Activated effector memory CD4-positive, alpha-beta T cell treated with anti-CD3 and anti-CD28 coated beads, Interleukin-2, amount 50 U/mL, for 16 hours (primary cell): Measurements from ENCODE around the gene ARHGEF2.
A peak's percentile ranks its signal among the peaks of the same experiment; 100 is the strongest.
"Not testable (repeated sequence)": the region's sequence is repeated elsewhere in the genome, so short reads cannot be mapped to it uniquely, and the experiment has no call there.

Experiments
- DNase-seq: peaks from one replicate; pipeline ENCODE4 v3.0.0-alpha.2; 2020

ARHGEF2 gene

GRCh38 chr1:155989242-155990004, 11.1 kb upstream of the ARHGEF2 start:
- DNase-seq, result peak; percentile 90

GRCh38 chr1:155984903-155985645, 6.7 kb upstream of the ARHGEF2 start:
- DNase-seq, result not testable (repeated sequence)

DNA sequence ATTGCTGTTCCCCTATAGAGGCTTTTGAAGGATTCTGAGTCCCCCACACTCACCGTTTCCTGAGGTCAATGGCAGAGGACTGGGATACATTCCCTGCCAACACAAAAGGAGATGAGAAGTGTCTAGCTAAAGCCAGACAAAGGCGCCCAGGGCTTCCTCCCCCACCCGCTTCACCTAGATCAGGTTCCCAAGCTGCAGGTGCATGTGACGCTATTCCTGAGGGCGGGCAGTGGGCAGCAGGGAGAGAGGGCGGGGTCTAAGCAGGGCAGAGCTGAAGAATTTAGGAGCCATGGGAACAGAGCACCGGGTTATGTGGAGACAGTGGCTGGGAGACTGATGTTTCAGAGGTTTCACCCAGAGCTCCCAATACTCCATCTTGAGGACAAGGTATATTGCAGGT, 6.0 kb upstream of the ARHGEF2 start:
- DNase-seq, result no peak

DNA sequence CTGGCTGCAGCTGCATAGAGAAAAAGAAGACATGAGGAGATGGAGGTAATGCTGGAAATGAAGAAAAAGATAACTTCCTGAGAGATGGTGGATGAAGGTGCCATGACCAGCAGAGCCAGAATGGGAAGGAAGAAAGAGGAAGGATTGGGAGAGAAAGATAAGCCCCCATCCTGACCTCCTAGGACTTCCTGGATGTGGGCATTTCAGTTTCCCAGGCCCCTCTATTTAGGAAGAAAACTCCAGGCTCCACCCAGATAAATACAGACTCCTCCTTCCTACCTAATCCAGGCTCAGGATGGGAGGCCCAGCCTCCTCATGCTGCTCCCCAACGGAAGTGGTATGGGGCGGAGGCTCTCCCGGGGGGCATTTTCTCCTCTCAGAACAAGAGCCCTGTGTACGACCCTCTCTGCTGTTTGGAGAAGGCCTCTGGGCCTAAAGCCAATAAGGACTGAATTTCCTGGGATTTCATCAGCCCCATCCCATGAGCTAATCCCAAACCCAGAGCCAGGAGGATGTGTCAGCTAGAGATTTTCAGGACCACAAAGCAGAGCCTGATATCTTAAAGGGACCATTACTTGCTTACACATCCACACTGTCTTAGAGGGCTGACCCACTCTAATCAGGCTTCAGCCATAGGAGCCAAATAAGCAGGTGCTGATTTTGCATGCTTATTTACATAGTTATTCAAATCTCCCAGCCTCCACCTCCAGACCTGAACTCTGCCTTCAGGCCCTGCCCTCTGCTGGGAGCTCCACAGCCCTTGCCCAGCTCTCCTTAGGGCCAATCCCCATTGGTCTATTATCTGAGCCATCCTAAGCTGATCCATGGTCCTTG, 5.1 kb upstream of the ARHGEF2 start:
- DNase-seq, result no peak

DNA sequence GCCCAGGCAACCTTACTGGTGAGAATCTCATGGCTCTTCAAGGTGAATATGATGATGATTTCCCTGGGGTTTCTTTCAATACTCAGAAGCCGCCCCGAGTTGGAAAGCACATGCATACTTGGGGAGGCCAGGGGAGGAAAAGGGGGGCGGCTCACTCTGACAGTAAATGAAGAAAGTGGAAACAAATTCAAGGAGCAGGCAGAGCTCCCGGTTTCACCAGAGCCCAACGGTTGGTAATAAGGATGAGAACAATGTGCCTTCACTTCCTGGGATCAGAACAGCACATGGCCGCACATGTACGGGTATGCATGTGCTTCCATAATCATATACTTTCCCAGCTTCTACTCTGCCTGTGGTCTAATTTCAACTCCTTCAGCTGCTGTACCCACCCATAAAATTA, 3.8 kb upstream of the ARHGEF2 start:
- DNase-seq, result no peak

DNA sequence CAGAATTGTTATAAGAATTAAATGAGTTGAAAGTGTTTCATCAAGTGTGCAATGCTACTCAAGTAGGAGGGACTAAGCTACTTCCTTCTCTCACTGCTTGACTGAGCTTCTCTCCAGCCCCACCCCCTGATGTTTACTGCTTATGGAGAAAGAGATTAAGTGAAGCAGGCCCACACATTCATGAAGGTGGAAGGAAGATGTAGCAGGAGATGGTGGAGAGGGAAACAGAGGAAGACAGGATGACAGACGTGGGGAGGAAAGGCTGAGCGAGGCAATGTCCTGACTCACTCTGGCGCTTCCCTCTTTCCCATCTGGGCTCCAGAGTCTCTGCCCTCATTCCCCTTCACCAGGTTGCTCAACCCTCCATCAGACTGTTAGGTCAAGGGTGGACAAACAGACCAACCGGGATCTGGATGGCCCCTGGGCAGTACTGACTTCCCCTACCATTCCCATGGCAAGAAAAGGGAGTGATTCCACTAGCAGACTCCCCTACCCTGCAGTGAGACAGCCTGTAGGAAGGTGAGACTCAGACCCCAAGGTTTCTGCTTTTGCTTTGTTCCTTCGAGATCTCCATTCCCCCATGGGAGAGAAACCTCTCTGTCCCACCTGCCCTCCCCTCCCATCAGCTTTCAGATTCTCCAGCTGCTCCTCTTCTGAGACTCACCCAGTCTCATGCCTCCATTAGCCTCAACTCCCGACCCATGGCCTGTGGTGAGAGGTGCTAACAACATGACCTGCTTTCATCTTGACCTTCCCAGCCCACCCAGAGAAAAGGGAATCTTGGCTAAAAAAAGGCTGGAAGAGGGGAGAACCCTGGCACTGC, 3.1 kb upstream of the ARHGEF2 start:
- peak; percentile 71 for DNase-seq

DNA sequence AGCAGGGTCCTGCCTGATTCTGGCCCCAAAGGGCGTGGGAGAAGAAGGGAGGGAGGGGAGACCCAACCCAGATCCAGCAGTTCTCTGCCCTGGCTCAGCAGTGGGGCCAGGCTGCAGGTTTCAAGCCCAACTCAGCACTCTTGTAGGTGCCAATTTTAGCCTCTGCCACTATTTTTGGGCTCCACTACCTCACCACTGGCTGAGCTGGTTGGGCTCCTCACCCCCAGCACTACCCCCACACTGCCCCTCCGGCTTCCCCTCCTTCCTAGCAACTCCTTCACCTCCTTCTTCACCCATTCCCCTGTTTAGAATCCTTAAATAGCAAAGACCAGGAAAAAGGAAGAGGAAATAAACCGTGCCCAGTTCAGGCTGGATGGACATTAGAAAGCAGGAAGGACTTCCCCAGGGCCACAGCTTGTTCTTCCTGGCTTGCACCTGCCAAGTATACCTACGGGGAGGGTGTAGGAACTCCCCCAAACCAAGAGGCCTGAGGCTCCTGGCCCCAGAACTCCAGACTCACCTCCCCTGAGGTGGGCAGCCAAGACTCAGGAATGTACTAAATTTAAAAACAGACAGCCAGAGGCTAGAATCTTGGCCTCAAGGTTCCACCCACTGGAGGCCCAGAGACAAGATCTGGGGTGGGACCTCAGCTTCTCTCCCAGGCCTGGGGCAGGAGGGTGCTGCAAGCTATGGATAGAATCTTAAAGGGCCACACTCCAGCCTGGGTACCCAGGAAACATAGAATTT, 1.4 kb upstream of the ARHGEF2 start:
- no peak for DNase-seq

DNA sequence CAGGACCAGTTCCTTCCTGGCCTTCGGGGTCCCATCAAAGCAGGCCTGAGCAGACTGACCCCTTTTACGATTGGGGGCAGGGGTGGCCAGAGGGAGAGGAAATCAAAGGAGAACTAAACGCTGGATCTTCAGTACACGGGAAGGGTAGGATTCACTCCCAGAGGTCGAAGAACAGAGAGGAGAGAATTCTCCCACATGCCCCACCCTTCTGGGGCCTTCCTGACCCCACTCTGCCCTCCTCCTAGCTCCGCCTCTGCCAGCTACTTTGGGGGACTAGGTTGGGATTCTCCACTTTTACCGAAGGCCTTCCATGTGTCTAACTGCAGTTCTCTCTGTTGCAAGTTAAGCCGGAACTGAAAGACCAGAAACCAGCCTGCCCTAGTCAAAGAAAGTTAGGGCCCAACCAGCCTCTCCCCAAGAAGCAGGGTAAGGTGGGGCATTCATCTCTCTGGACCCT, 654 bp upstream of the ARHGEF2 start:
- peak; percentile 70 for DNase-seq

- peak; percentile 89 for DNase-seq
Observed at GRCh38 chr1:155977690-155978324, 540 bp downstream of the ARHGEF2 start.

DNA sequence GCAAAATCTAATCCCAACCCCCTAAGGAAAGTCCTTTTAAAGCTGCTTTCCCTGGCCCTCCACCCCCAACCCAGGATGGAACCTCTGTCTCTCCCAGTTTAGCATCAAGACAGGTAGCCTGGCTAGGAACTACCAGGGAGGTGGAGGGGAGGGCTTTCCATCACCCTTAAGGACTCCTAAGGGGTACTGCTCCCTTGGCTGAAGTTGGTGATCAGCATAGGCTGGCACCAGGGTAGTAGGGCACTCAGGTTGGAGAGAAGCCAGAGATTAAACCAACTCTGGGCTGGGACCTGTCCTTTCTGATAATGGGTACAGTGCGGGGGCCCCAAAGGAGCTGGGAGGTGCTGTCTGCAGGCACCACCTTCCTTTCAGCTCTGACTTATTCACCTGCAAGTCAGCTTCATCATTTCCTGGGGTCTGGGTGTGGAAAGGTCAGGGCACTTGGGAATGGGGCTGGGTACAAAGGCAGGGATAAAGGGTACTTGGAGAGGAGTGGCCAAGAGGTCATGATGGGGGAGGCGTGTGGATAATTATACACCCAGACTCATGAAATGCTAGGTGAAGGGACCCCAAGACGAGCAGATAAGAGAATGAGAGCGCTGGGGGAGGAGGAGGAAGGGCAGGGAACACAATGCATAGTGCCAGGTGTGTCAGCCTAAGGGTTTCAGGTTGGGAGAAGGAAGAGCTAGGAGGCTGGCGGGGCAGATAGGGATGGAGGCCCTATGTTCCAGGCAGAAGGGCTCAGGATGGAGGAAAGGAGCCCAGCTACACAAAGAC, 1.2 kb downstream of the ARHGEF2 start:
- peak; percentile 72 for DNase-seq

DNA sequence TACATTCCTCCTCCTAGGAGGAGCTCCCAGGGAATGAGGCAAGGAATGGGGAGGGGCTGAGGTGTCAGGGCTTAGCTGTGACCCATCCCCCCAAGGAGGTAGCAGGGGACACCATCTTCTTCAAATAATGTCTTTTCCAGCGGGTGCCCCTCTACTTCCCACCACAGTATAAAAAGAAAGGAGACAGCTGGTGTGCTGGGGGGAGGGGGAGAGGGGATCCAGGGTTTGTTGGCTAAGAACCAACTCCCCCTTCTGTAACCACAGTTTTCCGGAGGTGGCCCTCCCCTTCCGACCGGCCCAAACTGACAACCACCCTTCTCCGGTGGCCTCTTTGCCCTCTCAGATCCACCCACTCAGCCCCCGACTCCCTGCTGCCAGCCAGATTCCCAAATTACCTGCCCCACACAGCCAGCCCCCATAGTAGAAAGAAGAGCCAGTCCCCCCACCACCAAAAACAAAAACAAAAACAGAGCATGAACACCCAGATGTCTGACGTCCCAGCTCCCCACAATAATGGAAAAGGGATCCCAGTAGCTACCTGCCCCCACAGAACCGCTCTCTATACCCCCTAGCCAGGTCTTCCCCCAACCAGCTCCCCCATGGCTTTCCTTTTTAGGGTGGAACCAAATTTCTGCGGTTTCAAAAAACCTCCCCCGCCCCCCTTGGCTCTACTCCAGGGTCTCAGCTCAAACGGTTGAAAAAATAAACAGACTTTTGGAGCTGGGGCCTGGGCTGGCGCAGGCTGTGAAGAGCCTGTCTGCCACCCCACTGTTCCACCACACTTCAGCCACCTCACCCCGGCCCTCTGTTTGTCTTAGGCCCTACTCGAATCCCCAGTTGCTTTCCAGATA, 2.1 kb downstream of the ARHGEF2 start:
- peak; percentile 85 for DNase-seq

DNA sequence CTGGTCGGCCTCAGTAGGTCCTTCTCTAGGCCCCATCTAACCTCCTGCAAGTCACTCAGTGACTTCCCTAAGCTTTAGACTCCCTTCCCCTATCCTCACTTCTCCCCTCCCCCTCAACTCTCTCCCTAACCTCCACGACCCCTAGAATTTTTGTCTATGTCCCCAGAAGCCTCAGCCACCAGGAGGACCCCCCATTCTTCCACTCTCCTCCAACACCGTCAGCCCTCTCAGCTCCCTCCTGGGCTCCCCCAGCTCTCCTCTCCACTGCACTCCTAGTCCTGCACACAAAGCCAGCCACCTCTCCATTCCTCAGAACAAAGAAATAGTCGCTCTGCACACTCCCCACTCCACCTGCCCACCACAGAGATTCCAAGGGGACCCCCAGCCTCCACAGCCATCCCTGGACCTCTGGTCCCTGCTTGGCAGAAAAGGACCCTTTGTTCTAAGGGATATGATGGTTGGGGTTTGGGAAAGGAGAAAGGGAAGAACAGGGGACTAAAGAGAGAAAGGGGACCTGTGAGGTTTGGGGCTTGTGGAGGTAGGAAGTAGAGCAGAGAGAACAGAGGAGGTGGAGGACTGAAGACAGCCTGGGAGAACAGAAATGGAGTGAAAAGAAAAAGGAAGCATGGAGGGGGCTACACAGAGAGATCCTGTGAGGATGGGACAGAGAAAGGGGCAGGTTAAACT, 2.8 kb downstream of the ARHGEF2 start:
- no peak for DNase-seq

DNA sequence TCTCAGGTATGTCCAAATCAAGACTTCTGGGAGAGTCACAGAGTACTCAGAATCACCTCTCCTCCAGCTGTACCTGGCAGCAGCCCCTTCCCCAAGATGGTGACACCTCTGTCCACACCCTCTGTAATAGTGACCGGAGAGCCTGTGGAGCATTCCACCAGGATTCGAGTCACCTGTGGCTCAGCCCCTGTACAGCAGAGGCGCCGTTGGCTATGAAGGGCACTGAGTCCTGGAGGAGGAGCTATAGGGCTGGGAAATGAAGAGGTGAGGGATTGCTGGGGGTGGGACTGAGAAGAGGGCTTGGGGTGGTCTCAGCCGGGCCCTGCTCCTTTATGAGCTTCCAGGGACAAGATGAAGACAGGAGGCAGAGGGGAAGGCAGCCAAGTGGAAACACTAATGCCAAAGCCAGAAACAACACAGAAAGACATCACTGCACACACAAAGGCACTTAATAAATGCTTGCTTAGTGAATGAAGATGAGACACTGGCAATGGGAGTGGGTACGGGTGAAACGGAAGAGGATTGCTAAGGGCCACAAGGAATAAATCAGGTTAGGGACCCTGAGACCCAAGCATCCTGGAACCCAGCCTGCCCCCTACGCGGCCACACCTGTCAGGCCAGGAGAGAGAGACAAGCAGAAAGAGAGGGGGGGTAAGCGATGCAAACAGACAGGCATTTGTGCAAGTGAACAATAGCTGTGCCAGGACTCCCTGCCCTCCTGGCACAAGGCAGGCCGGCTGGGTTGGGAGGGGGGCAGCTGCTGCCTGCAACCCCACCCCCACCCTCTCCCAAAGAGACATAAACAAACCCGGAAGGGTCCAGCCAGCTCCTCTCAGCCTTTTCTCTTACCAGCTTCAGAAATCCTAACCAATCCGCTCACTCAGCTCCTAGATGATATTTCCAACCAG, 3.9 kb downstream of the ARHGEF2 start:
- DNase-seq, result no peak

DNA sequence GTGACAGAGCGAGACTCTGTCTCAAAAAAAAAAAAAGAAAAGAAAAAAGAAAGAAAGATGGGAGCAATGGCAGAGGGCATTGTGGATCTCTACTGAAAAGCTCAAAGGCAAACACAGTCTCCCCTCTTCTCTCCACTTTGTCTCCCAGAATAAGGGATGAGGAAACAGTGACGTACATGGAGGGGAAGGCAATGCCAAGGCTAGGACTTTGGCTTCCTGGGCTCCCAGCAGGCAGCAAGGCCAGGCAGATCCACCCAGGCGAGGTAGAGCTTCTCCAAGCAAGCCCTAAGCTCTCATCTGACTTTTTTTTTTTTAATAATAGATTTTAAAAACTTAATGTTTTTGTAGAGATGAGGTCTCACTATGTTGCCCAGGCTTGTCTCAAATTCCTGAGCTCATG, 4.6 kb downstream of the ARHGEF2 start:
- DNase-seq, result no peak

DNA sequence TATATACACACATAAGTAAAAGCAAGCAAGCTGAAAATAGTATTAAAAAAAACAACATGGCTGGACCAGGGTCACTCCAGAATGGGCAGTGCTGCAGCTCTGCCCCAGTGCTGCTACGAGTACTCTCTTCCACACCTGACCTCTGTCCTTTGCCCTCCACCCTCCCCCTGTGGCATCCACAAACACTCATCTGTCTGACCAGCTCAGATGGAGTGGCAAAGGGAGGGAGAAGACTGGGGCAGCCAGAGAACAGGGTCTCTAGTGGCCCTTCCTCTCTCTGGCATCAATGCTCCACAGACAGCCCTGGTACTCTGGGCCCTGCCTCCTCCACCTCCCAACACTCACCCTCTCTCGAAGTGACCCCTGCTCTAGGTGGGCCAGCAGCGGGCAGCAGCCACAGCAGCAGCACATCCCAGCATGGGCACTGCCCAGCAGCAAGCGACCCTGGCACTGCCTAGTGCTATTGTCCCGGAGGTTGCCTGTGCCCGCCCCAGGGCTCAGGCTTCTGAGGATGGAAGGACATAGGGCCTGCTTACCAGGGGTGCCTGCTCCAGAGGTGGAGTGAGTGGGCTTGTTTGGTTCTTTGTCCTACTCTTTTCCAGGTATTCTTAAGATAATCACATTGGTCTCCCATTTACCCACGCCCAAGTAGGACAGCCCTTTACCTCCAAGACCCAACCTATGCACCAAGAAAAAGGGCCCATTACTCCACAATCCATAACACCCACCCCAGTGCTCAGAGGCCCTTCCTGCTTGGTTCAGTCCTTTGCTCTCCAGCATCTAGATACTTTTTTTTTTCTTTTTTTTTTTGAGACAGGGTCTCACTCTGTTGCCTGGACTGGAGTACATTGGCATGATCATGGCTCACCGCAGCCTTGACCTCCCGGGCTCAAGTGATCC, 6.2 kb downstream of the ARHGEF2 start:
- DNase-seq, result no peak

- DNase-seq, result peak; percentile 71
Observed at GRCh38 chr1:155970531-155971167, 7.7 kb downstream of the ARHGEF2 start.
